ENCODE results near the gene FAM227B.
"Not testable (repeated sequence)": the region's sequence is repeated elsewhere in the genome, so short reads cannot be mapped to it uniquely, and the experiment has no call there.

Gene FAM227B

GRCh38 chr15:49538520-49538919 lies 82.1 kb downstream of the FAM227B start:
- TF ChIP-seq, protein P1, sequence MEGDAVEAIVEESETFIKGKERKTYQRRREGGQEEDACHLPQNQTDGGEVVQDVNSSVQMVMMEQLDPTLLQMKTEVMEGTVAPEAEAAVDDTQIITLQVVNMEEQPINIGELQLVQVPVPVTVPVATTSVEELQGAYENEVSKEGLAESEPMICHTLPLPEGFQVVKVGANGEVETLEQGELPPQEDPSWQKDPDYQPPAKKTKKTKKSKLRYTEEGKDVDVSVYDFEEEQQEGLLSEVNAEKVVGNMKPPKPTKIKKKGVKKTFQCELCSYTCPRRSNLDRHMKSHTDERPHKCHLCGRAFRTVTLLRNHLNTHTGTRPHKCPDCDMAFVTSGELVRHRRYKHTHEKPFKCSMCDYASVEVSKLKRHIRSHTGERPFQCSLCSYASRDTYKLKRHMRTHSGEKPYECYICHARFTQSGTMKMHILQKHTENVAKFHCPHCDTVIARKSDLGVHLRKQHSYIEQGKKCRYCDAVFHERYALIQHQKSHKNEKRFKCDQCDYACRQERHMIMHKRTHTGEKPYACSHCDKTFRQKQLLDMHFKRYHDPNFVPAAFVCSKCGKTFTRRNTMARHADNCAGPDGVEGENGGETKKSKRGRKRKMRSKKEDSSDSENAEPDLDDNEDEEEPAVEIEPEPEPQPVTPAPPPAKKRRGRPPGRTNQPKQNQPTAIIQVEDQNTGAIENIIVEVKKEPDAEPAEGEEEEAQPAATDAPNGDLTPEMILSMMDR (IDR thresholded peaks at IDR 0.05; ENCODE audit: borderline replicate concordance, control extremely low read depth, extremely low read depth, insufficient read depth, missing control alignments), result no peak
- no peak for DNase-seq (ENCODE audit: low spot score)
- in situ Hi-C loops (cut with MboI; ENCODE audit: low sequenced_read_pairs, unreplicated experiment), result no loop called here

GRCh38 chr15:49530092-49530491 lies 90.5 kb downstream of the FAM227B start:
- in situ Hi-C loops (cut with MboI; ENCODE audit: low sequenced_read_pairs, unreplicated experiment), result no loop called here
- DNase-seq (ENCODE audit: low spot score), result no peak
- TF ChIP-seq, protein P1 (IDR thresholded peaks at IDR 0.05; ENCODE audit: borderline replicate concordance, control extremely low read depth, extremely low read depth, insufficient read depth, missing control alignments), result no peak

DNA sequence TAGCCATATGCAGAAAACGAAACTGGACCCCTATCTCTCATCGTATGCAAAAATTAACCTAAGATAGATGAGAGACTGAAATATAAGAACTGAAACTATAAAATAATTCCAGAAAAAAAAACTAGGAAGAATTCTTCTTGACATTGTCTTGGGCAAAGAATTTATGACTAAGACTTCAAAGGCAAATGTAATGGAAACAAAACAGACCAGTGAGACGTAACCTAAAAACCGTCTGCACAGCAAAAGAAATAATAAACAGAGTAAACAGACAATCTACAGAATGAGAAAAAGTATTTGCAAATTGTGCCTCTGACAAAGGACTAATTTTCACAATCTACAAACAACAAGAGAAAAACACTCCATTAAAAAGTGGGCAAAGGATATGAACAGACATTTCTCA lies 92.3 kb downstream of the FAM227B start:
- in situ Hi-C loops (cut with MboI; ENCODE audit: low sequenced_read_pairs, unreplicated experiment), result no loop called here
- TF ChIP-seq, protein P1 (IDR thresholded peaks at IDR 0.05; ENCODE audit: borderline replicate concordance, control extremely low read depth, extremely low read depth, insufficient read depth, missing control alignments), result no peak
- no peak for DNase-seq (ENCODE audit: low spot score)

- TF ChIP-seq, protein P1 (IDR thresholded peaks at IDR 0.05; ENCODE audit: borderline replicate concordance, control extremely low read depth, extremely low read depth, insufficient read depth, missing control alignments), result peak; percentile 20
- in situ Hi-C loops (cut with MboI; ENCODE audit: low sequenced_read_pairs, unreplicated experiment), result no loop called here
- DNase-seq (ENCODE audit: low spot score), result no peak
These were observed 98.8 kb downstream of the FAM227B start for GRCh38 chr15:49521802-49522201.

DNA sequence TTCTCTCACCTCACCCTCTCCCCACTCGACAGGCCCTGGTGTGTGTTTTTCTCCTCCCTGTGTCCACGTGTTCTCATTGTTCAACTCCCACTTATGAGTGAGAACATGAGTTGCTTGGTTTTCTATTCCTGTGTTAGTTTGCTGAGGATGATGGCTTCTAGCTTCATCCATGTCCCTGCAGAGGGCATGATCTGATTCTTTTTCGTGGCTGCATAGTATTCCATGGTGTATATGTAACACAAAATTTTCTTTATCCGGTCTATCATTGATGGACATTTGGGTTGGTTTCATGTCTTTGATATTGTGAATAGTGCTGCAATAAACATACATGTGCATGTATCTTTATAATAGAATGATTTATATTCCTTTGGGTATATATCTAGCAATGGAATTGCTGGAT lies 107.9 kb downstream of the FAM227B start:
- in situ Hi-C loops (cut with MboI; ENCODE audit: low sequenced_read_pairs, unreplicated experiment); DNase-seq (ENCODE audit: low spot score): not testable (repeated sequence)

- in situ Hi-C loops (cut with MboI; ENCODE audit: low sequenced_read_pairs, unreplicated experiment), result no loop called here
- TF ChIP-seq, protein P1 (IDR thresholded peaks at IDR 0.05; ENCODE audit: borderline replicate concordance, control extremely low read depth, extremely low read depth, insufficient read depth, missing control alignments), result no peak
- no peak for DNase-seq (ENCODE audit: low spot score)
These were observed 113.4 kb downstream of the FAM227B start for GRCh38 chr15:49507261-49507660.

DNA sequence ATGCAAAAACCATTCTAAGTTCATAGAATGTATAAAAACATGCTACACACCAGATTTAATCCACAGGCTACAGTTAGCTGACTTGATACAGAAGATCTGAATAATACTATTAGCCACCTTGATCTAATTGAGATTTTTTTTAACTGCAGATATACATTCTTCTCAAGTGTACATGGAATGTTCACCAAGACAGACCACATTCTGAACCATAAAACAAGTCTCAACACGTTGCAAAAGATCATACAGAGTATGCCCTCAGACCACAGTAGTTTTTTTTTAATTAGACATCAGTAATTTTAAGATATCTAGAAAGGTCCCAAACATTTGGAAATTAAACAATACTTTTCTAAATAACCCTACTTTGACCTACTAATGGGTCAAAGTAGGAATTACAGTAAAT lies 114.3 kb downstream of the FAM227B start:
- in situ Hi-C loops (cut with MboI; ENCODE audit: low sequenced_read_pairs, unreplicated experiment), result no loop called here
- DNase-seq (ENCODE audit: low spot score), result no peak
- TF ChIP-seq, protein P1 (IDR thresholded peaks at IDR 0.05; ENCODE audit: borderline replicate concordance, control extremely low read depth, extremely low read depth, insufficient read depth, missing control alignments), result no peak
